MM.1S (cell line): Measurements from ENCODE around the gene CAMK2A.

Experiments used
- EZH2 ChIP-seq: fragments of 300-600 bp; sonication (generic); optimal IDR thresholded peaks from 2 replicates; pipeline ENCODE3; 2017; ENCODE audit warnings: low read depth, mild to moderate bottlenecking, antibody characterized with exemption, low read length, mixed read lengths
- EZH2phosphoT487 ChIP-seq: fragments of 300-600 bp; sonication (generic); IDR thresholded peaks from 2 replicates; pipeline ENCODE4 v1.6.1; 2018; ENCODE audit warnings: antibody characterized with exemption, low read length
- TF ChIP-seq, protein P1 (sequence below): fragments of 300-600 bp; sonication (generic); IDR thresholded peaks from 2 replicates; pipeline ENCODE4 v1.5.1; 2016; ENCODE audit warnings: antibody characterized with exemption, low read length, mixed read lengths

DNA sequence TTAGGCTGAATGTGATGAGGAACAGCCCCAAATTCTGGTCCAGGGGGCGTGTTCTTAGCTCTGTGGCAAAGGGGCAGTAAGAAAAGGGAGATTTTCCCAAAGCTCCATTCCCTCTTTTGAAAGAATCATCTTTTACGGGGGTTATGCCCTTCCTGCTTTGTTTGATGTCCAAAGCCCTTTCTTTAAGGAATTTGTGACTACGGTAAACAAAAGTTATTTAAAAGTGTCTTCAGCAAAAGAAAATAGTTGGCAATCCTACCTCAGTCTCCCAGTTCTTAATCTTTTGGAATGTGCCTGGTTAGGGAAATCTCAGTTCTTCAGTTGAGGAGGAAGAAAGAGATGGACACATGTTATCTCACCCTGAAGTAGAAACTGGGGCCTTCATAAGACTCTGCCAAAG lies 37.6 kb upstream of the CAMK2A start:
- TF ChIP-seq, protein P1, sequence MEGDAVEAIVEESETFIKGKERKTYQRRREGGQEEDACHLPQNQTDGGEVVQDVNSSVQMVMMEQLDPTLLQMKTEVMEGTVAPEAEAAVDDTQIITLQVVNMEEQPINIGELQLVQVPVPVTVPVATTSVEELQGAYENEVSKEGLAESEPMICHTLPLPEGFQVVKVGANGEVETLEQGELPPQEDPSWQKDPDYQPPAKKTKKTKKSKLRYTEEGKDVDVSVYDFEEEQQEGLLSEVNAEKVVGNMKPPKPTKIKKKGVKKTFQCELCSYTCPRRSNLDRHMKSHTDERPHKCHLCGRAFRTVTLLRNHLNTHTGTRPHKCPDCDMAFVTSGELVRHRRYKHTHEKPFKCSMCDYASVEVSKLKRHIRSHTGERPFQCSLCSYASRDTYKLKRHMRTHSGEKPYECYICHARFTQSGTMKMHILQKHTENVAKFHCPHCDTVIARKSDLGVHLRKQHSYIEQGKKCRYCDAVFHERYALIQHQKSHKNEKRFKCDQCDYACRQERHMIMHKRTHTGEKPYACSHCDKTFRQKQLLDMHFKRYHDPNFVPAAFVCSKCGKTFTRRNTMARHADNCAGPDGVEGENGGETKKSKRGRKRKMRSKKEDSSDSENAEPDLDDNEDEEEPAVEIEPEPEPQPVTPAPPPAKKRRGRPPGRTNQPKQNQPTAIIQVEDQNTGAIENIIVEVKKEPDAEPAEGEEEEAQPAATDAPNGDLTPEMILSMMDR: no peak
- TF ChIP-seq EZH2 (no peak), EZH2phosphoT487 (no peak)
